ENCODE measurements around the gene TRPV3. TPM values are rescaled to one million over a fixed set of nuclear protein-coding genes. Genes with fewer than 3 reads are reported as not detected.

The TRPV3 gene
- total RNA-seq, 1 experiment from 2014 or later: 1.4 TPM

GRCh38 chr17:3566551-3566950 lies 8.9 kb upstream of the TRPV3 start:
- Histone ChIP-seq H3K27ac (ENCODE audit: low read depth, low read length) (no peak overlapping the region), H3K79me2 (ENCODE audit: insufficient read depth, low read length) (no peaks in the 10 kb centered on the region), H2AFZ (ENCODE audit: low read depth, low read length, poor library complexity, severe bottlenecking) (no peak overlapping the region), H3K27me3 (ENCODE audit: insufficient read depth, low read length) (no peaks in the 10 kb centered on the region), H3K4me1 (ENCODE audit: control insufficient read depth in 1 of 2, insufficient read depth in 2 of 2, low read length in 2 of 2) (no peaks in the 10 kb centered on the region), H3K9me2 (ENCODE audit: insufficient read depth) (no peaks in the 10 kb centered on the region), H4K20me1 (ENCODE audit: insufficient read depth) (no peaks in the 10 kb centered on the region), H3K4me2 (ENCODE audit: low read length) (no peak overlapping the region), H3K36me3 (ENCODE audit: control insufficient read depth in 1 of 2, insufficient read depth in 2 of 2, low read length in 2 of 2) (peaks cover 2 to 3% of the 10 kb centered on the region in 2 experiments; a peak in 2 of 4 replicates), H3K9me3 (ENCODE audit: control insufficient read depth in 1 of 2, insufficient read depth in 1 of 2, low read depth in 1 of 2, low read length in 2 of 2) (no peaks in the 10 kb centered on the region), H3K4me3 (replicated peaks in 1 of 2; ENCODE audit: low read depth in 1 of 2, low read length in 2 of 2) (no peak overlapping the region), H3K9ac (ENCODE audit: low read length) (no peak overlapping the region)
- no TSS peak for BruUV-seq (replicated peaks)
- ATAC-seq (no peak), DNase-seq (ENCODE audit: low read depth, low spot score) (no peak)
- intact Hi-C loops (cut with micrococcal nuclease): no loop called here
- TF ChIP-seq POLR2A (IDR thresholded peaks at IDR 0.05; ENCODE audit: borderline replicate concordance, extremely low read depth, insufficient read depth, insufficient read length) (no peak), ZBTB33 (IDR thresholded peaks at IDR 0.05; ENCODE audit: extremely low read depth, insufficient replicate concordance, low read length) (no peak), ATF3 (IDR thresholded peaks at IDR 0.05) (no peak), EGR1 (IDR thresholded peaks at IDR 0.05; ENCODE audit: low read depth) (no peak), YY1 (IDR thresholded peaks at IDR 0.05; ENCODE audit: extremely low read depth, insufficient replicate concordance, low read depth, low read length) (no peak), RAD21 (IDR thresholded peaks at IDR 0.05; ENCODE audit: low read depth) (no peak), REST (IDR thresholded peaks at IDR 0.05; ENCODE audit: low read depth) (no peak), ZNF274 (IDR thresholded peaks at IDR 0.05; ENCODE audit: low read depth, low read length) (no peak), EZH2phosphoT487 (IDR thresholded peaks at IDR 0.05; ENCODE audit: borderline replicate concordance) (no peak)
- ChIA-PET RAD21 (ENCODE audit: low non-redundant PET in 1 of 2, low total read pairs in 2 of 2, uncharacterized antibody in 2 of 2, unreplicated experiment in 2 of 2) (no interaction called here), POLR2A (no interaction called here), CTCF (no interaction called here)

Data from HCT116 (cell line).